Measurements from ENCODE around the gene PAXIP1.

GRCh38 chr7:155048006-155048405 is 45.1 kb upstream of the PAXIP1 start:
- TF ChIP-seq SUZ12 (IDR thresholded peaks at IDR 0.05) (no peak), ARNT (IDR thresholded peaks at IDR 0.05) (no peak), FOXA1 (IDR thresholded peaks at IDR 0.05) (no peak), FOXM1 (IDR thresholded peaks at IDR 0.05; ENCODE audit: borderline replicate concordance) (no peak), HDGF (IDR thresholded peaks at IDR 0.05; ENCODE audit: borderline replicate concordance) (no peak), FOXK2 (IDR thresholded peaks at IDR 0.05) (no peak)
